Liver (tissue), 9 donors: ENCODE measurements around the gene UQCC3. TPM values are rescaled to one million over a fixed set of nuclear protein-coding genes. Genes with fewer than 3 reads are reported as not detected.

ENCODE experiments used
- DNase-seq: peaks from one replicate; pipeline ENCODE4 v3.0.0-alpha.2; 2017; ENCODE audit warnings: low spot score
- H3K27ac ChIP-seq, 2 donors: one replicate each; pipeline ENCODE4 v1.7.0; 2013; ENCODE audit warnings: inconsistent platforms in 2 of 2, low read length in 2 of 2, control low read depth in 1 of 2, low read depth in 1 of 2, mild to moderate bottlenecking in 1 of 2
- H3K27me3 ChIP-seq, 4 donors: one replicate each; pipeline versions ENCODE4 v1.6.1 to v1.7.0; 2013; ENCODE audit warnings: low read length in 3 of 4, inconsistent platforms in 1 of 4, mild to moderate bottlenecking in 1 of 4, moderate library complexity in 1 of 4; ENCODE audit not compliant: control insufficient read depth in 4 of 4, insufficient read depth in 4 of 4
- H3K36me3 ChIP-seq, 4 donors: one replicate each; pipeline versions ENCODE4 v1.6.1 to v1.7.0; 2013; ENCODE audit warnings: low read length in 3 of 4, mild to moderate bottlenecking in 3 of 4, low read depth in 1 of 4, moderate library complexity in 1 of 4; ENCODE audit not compliant: control insufficient read depth in 4 of 4, insufficient read depth in 3 of 4
- H3K4me1 ChIP-seq, 4 donors: one replicate each; pipeline versions ENCODE4 v1.6.1 to v1.7.0; 2013; ENCODE audit warnings: low read length in 3 of 4, mild to moderate bottlenecking in 3 of 4, moderate library complexity in 1 of 4; ENCODE audit not compliant: control insufficient read depth in 4 of 4, insufficient read depth in 4 of 4
- H3K4me3 ChIP-seq, 3 donors: one replicate each; pipeline versions ENCODE4 v1.6.1 to v1.7.0; 2013; ENCODE audit warnings: low read length in 3 of 3, control low read depth in 1 of 3, low read depth in 1 of 3, mild to moderate bottlenecking in 1 of 3
- H3K9ac ChIP-seq, 2 donors: one replicate each; pipeline ENCODE4 v1.7.0; 2013; ENCODE audit warnings: low read length in 2 of 2, mild to moderate bottlenecking in 2 of 2, moderate library complexity in 2 of 2, control low read depth in 1 of 2, low read depth in 1 of 2
- H3K9me3 ChIP-seq, 4 donors: one replicate each; pipeline versions ENCODE4 v1.6.1 to v1.7.0; 2013; ENCODE audit warnings: low read length in 3 of 4; ENCODE audit not compliant: control insufficient read depth in 4 of 4
- CTCF ChIP-seq: fragments of 150-350 bp; IDR thresholded peaks from 2 replicates; pipeline ENCODE4 v1.5.1; 2017; ENCODE audit warnings: improper control_type of control experiment, low read depth, low read length; ENCODE audit not compliant: missing input control
- EGR1 ChIP-seq, 2 donors: IDR thresholded peaks; 2 replicates each; pipeline ENCODE4 v1.6.1; 2016 to 2018; ENCODE audit warnings: antibody characterized with exemption in 2 of 2, low read depth in 2 of 2
- FOXA1 ChIP-seq: IDR thresholded peaks from 2 replicates; pipeline ENCODE4 v1.6.1; 2016; ENCODE audit warnings: antibody characterized with exemption
- FOXA2 ChIP-seq: IDR thresholded peaks from 2 replicates; pipeline ENCODE4 v1.6.1; 2016; ENCODE audit warnings: antibody characterized with exemption
- GABPA ChIP-seq, 2 donors: IDR thresholded peaks in 1 of 2; conservative IDR thresholded peaks in 1 of 2; 2 replicates each; pipeline ENCODE4 v1.6.1; 2016; ENCODE audit warnings: antibody characterized with exemption in 2 of 2, mild to moderate bottlenecking in 1 of 2, moderate library complexity in 1 of 2
- HNF4A ChIP-seq, 2 donors: conservative IDR thresholded peaks; 2 replicates each; pipeline ENCODE4 v1.6.1; 2016; ENCODE audit warnings: antibody characterized with exemption in 2 of 2, mild to moderate bottlenecking in 2 of 2
- HNF4G ChIP-seq: IDR thresholded peaks from 2 replicates; pipeline ENCODE4 v1.6.1; 2016; ENCODE audit warnings: antibody characterized with exemption
- JUND ChIP-seq, 2 donors: IDR thresholded peaks; 2 replicates each; pipeline ENCODE4 v1.6.1; 2016; ENCODE audit warnings: antibody characterized with exemption in 2 of 2
- MAX ChIP-seq: IDR thresholded peaks from 2 replicates; pipeline ENCODE4 v1.6.1; 2016; ENCODE audit warnings: antibody characterized with exemption
- RAD21 ChIP-seq, 2 donors: IDR thresholded peaks; 2 replicates each; pipeline ENCODE4 v1.6.1; 2016; ENCODE audit warnings: antibody characterized with exemption in 2 of 2, mild to moderate bottlenecking in 2 of 2
- REST ChIP-seq: IDR thresholded peaks from 2 replicates; pipeline ENCODE4 v1.6.1; 2016; ENCODE audit warnings: antibody characterized with exemption, mild to moderate bottlenecking
- RXRA ChIP-seq, 2 donors: IDR thresholded peaks; 2 replicates each; pipeline ENCODE4 v1.6.1; 2017 to 2018; ENCODE audit warnings: antibody characterized with exemption in 2 of 2, mild to moderate bottlenecking in 1 of 2
- SP1 ChIP-seq: IDR thresholded peaks from 2 replicates; pipeline ENCODE4 v1.6.1; 2018; ENCODE audit warnings: antibody characterized with exemption, mild to moderate bottlenecking
- TAF1 ChIP-seq: conservative IDR thresholded peaks from 2 replicates; pipeline ENCODE4 v1.6.1; 2016; ENCODE audit warnings: antibody characterized with exemption, mild to moderate bottlenecking
- WGBS: extraction: QIAGEN DNeasy Blood & Tissue Kit; methylation state at CpG from one replicate; pipeline ENCODE4 v1.1.7; 2013; 5-methylcytosine and 5-hydroxymethylcytosine counted together
- polyA plus RNA-seq, 2 donors: library from polyadenylated mRNA; stranded (reverse) in 1 of 2; unstranded in 1 of 2; fragments of 200-250 nt in 1 of 2; fragments of >200 nt in 1 of 2; fragmentation: Nextera tagmentation in 1 of 2; extraction: Ambion mirVana in 1 of 2; gene quantifications; one replicate each; pipeline versions ENCODE4 v1.2.1 to v1.2.3, GENCODE V29; 2013 to 2015
- total RNA-seq, 2 donors: library from RNA; depleted of rRNA; stranded (reverse); fragments of >200 nt; gene quantifications; one replicate each; pipeline ENCODE4 v1.2.3, GENCODE V29; 2014
- TF ChIP-seq, protein P1 (sequence below): IDR thresholded peaks from 2 replicates; pipeline ENCODE4 v1.6.1; 2016; ENCODE audit warnings: antibody characterized with exemption
- donor health status: healthy.
- donor health status: healthy.
- donor health status: healthy.
- donor health status: healthy.
- donor health status: healthy.

The UQCC3 gene
- total and polyA plus RNA-seq, 4 donors = 2.9 to 12.2 (median 6.6) TPM

DNA sequence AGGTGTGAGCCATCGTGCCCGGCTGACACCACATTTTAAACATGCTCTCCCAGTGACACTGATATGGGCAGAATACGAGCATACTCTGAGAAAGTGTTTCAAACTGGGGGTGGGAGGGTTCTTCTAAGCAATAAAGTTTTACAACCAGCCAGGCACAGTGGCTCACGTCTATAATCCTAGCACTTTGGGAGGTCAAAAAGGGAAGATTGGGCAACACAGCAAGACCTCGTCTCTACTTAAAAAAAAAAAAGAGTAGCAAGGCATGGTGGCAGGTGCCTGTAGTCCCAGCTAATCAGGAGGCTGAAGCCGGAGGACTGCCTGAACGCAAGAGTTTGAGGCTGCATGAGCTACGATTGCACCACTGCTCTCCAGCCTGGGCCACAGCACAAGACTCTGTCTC, 27.3 kb upstream of the UQCC3 start:
- WGBS = 77% methylated on average over 8 of the region's 8 CpGs
- H3K4me3 ChIP-seq = no peak overlapping the region
- DNase-seq = no peak
- TF ChIP-seq GABPA (IDR thresholded peaks at IDR 0.05 in 1 of 2, conservative IDR thresholded peaks at IDR 0.05 in 1 of 2) (no peak), SP1 (no peak), MAX (no peak), JUND (IDR thresholded peaks at IDR 0.05) (no peak), FOXA2 (no peak), HNF4A (conservative IDR thresholded peaks at IDR 0.05) (no peak), HNF4G (no peak), FOXA1 (no peak)
- peaks cover 4 to 31% (median 26%) of the 10 kb centered on the region in 4 donors for H3K4me1 ChIP-seq
- H3K36me3 ChIP-seq = peaks cover 0 to 11% (median 5%) of the 10 kb centered on the region in 4 donors
- no peaks in the 10 kb centered on the region for H3K9me3 ChIP-seq
- no peak overlapping the region for H3K27ac ChIP-seq
- no peaks in the 10 kb centered on the region for H3K27me3 ChIP-seq
- no peak overlapping the region for H3K9ac ChIP-seq

DNA sequence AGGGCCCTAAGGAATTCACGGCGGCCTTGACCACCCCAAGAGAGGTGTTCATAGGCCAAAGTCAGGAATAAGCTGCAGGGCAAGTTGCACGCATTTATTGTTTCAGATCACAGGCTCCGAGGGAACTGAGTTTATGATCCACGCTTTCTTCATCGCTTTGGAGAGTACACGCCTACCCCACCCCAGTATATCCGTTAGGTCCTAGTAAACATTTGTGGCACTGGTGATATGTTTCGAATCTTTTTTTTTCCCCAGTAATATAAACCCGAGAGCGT, 25.9 kb upstream of the UQCC3 start:
- Histone ChIP-seq H3K27ac (peak overlapping the region; percentile 96 to 97), H3K4me1 (peaks cover 4 to 31% (median 25%) of the 10 kb centered on the region in 4 donors), H3K4me3 (peak overlapping the region; percentile 88 to 95 (median 95)), H3K9me3 (no peaks in the 10 kb centered on the region), H3K9ac (peak overlapping the region; percentile 70 to 80), H3K36me3 (peaks cover 0 to 14% (median 7%) of the 10 kb centered on the region in 4 donors), H3K27me3 (no peaks in the 10 kb centered on the region)
- no peak for DNase-seq
- no peak for TF ChIP-seq CTCF
- no peak for TF ChIP-seq REST
- TF ChIP-seq RXRA (IDR thresholded peaks at IDR 0.05) = no peak
- 9% methylated on average over 11 of the region's 11 CpGs for WGBS

GRCh38 chr11:62645946-62646824, 25.3 kb upstream of the UQCC3 start, which contains the start of gene GANAB:
GANAB (minus strand) TSS chr11:62646613; CDS start chr11:62646599, 14 bp downstream.
- Histone ChIP-seq H3K9me3 (no peaks in the 10 kb centered on the region), H3K36me3 (peaks cover 0 to 14% (median 7%) of the 10 kb centered on the region in 4 donors)
- WGBS = under 1% methylated on average over 73 of the region's 73 CpGs
- TF ChIP-seq FOXA2 (no peak), REST (peak; percentile 19), RXRA (IDR thresholded peaks at IDR 0.05) (peak in 1 of 2 donors; percentile 37), EGR1 (IDR thresholded peaks at IDR 0.05; ENCODE audit: low read depth in 2 of 2) (no peak), HNF4G (no peak), RAD21 (IDR thresholded peaks at IDR 0.05) (peak; percentile 8 to 48), SP1 (peak; percentile 74), HNF4A (conservative IDR thresholded peaks at IDR 0.05) (peak; percentile 71 to 87), TAF1 (peak; percentile 50)
- TF ChIP-seq, protein P1, sequence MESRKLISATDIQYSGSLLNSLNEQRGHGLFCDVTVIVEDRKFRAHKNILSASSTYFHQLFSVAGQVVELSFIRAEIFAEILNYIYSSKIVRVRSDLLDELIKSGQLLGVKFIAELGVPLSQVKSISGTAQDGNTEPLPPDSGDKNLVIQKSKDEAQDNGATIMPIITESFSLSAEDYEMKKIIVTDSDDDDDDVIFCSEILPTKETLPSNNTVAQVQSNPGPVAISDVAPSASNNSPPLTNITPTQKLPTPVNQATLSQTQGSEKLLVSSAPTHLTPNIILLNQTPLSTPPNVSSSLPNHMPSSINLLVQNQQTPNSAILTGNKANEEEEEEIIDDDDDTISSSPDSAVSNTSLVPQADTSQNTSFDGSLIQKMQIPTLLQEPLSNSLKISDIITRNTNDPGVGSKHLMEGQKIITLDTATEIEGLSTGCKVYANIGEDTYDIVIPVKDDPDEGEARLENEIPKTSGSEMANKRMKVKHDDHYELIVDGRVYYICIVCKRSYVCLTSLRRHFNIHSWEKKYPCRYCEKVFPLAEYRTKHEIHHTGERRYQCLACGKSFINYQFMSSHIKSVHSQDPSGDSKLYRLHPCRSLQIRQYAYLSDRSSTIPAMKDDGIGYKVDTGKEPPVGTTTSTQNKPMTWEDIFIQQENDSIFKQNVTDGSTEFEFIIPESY = peak; percentile 45

More at GRCh38 chr11:62645946-62646824, 25.3 kb upstream of the UQCC3 start, which contains the start of gene GANAB:
- Histone ChIP-seq H3K4me1 (peaks cover 4 to 31% (median 25%) of the 10 kb centered on the region in 4 donors), H3K27me3 (no peaks in the 10 kb centered on the region), H3K27ac (peak within 1 kb of the TSS; percentile 96 to 97), H3K4me3 (peak within 1 kb of the TSS; percentile 88 to 95 (median 95)), H3K9ac (peak within 1 kb of the TSS; percentile 80 to 89)
- peak; percentile 99 for DNase-seq
